K562 (cell line): ENCODE data around the gene FBLN7. TPM values are rescaled to one million over a fixed set of nuclear protein-coding genes. Genes with fewer than 3 reads are reported as not detected.

Experiments used
- ATAC-seq: fragments of 200-7000 bp; cut with Tn5 transposase; 3 replicates; pipeline ENCODE4 v1.9.1; 2020; ENCODE audit warnings: moderate library complexity
- BruUV-seq: library from RNA; stranded (reverse); fragments of 400-500 nt; replicated peaks from 2 replicates; lab custom pipeline; 2021; lab: Mats Ljungman, UMichigan
- CTCF ChIA-PET: fragments of 300-600 bp; formaldehyde crosslinking; extraction: SDS; loops from one replicate; lab custom pipeline; 2021; ENCODE audit warnings: low intra/inter-chr PET ratio; lab: Yijun Ruan, JAX
- POLR2A ChIA-PET: fragments of 300-600, 350-650 bp; sonication (Branson Sonifier 250); formaldehyde crosslinking; extraction: SDS; loops from one replicate; lab custom pipeline; 2021; ENCODE audit warnings: antibody characterized with exemption, inconsistent platforms; lab: Yijun Ruan, JAX
- DNase-seq, 4 experiments: peaks; one replicate each; pipeline versions ENCODE4 v3.0.0 to v3.0.0-alpha.2; 2011 to 2018; ENCODE audit warnings: low spot score in 3 of 4, mixed read lengths in 3 of 4; ENCODE audit errors: extremely low read depth in 1 of 4
- FAIRE-seq: peaks from 2 replicates; lab custom pipeline; 2011; peaks lifted over from hg19 to GRCh38; lab: Jason Lieb, UNC
- H2AFZ ChIP-seq: 2 replicates; pipeline ENCODE4 v1.6.0; 2011; ENCODE audit warnings: low read depth, low read length, control low read depth, inconsistent platforms
- H3K27ac ChIP-seq: fragments of 200-600 bp; 3 replicates; pipeline ENCODE4 v1.8.0; 2011; ENCODE audit warnings: low read depth, mild to moderate bottlenecking, control low read depth, inconsistent platforms, low read length, moderate library complexity, mixed read lengths; ENCODE audit errors: extremely low read depth
- H3K27me3 ChIP-seq, 2 experiments: fragments of 300-600 bp in 1 of 2; 2 replicates in 1 of 2; 3 replicates in 1 of 2; pipeline versions ENCODE4 v1.6.0 to v1.8.0; 2011; ENCODE audit warnings: inconsistent platforms in 2 of 2, low read length in 2 of 2, mild to moderate bottlenecking in 1 of 2, mixed read lengths in 1 of 2, moderate library complexity in 1 of 2; ENCODE audit not compliant: control insufficient read depth in 2 of 2, insufficient read depth in 2 of 2
- H3K36me3 ChIP-seq: fragments of 300-600 bp; 3 replicates; pipeline ENCODE4 v1.8.0; 2011; ENCODE audit warnings: mild to moderate bottlenecking, low read length, inconsistent platforms; ENCODE audit not compliant: control insufficient read depth, insufficient read depth
- H3K4me1 ChIP-seq, 2 experiments: fragments of 200-600 bp in 1 of 2; replicated peaks in 1 of 2; 2 replicates in 1 of 2; 3 replicates in 1 of 2; pipeline versions ENCODE4 v1.5.1 to v1.8.0; 2011; ENCODE audit warnings: inconsistent platforms in 2 of 2, low read length in 2 of 2, mild to moderate bottlenecking in 1 of 2, mixed read lengths in 1 of 2, moderate library complexity in 1 of 2; ENCODE audit not compliant: control insufficient read depth in 2 of 2, insufficient read depth in 2 of 2
- H3K4me2 ChIP-seq: 2 replicates; pipeline ENCODE4 v1.6.1; 2011; ENCODE audit warnings: low read length, control low read depth, inconsistent platforms, mixed read lengths; ENCODE audit not compliant: insufficient read depth
- H3K4me3 ChIP-seq: fragments of 200-600 bp; sonication (generic), shearing (Covaris generic); 2 replicates; pipeline ENCODE4 v1.5.1; 2016; ENCODE audit warnings: control low read depth, inconsistent platforms
- H3K79me2 ChIP-seq: fragments of 200-600 bp; 3 replicates; pipeline ENCODE4 v1.8.0; 2011; ENCODE audit warnings: low read length, inconsistent platforms; ENCODE audit not compliant: control insufficient read depth, insufficient read depth
- H3K9ac ChIP-seq, 2 experiments: 2 replicates each; pipeline versions ENCODE4 v1.6.0 to v1.6.1; 2011; ENCODE audit warnings: low read depth in 2 of 2, low read length in 2 of 2, control low read depth in 1 of 2, inconsistent platforms in 1 of 2, mild to moderate bottlenecking in 1 of 2, mixed read lengths in 1 of 2; ENCODE audit not compliant: insufficient read depth in 1 of 2
- H3K9me1 ChIP-seq: one replicate; pipeline ENCODE4 v1.6.0; 2011; ENCODE audit warnings: inconsistent platforms, mild to moderate bottlenecking, low read length, moderate library complexity; ENCODE audit not compliant: control insufficient read depth, insufficient read depth
- H3K9me3 ChIP-seq: replicated peaks from 2 replicates; pipeline ENCODE4 v1.5.1; 2011; ENCODE audit warnings: low read depth, low read length, inconsistent platforms; ENCODE audit not compliant: control insufficient read depth, insufficient read depth
- H4K20me1 ChIP-seq: replicated peaks from 2 replicates; pipeline ENCODE4 v1.6.1; 2011; ENCODE audit warnings: low read length, inconsistent platforms, mixed read lengths; ENCODE audit not compliant: control insufficient read depth, insufficient read depth
- HDAC2 ChIP-seq: fragments of 450-650 bp; IDR thresholded peaks from 2 replicates; pipeline ENCODE4 v1.6.1; 2016; ENCODE audit warnings: mild to moderate bottlenecking
- NCOA2 ChIP-seq, 2 experiments: fragments of 450-650 bp; IDR thresholded peaks; 2 replicates each; pipeline ENCODE4 v1.6.1; 2018; ENCODE audit warnings: mild to moderate bottlenecking in 2 of 2, moderate library complexity in 1 of 2; ENCODE audit not compliant: partially characterized antibody in 2 of 2
- REST ChIP-seq, 2 experiments: fragments of 450-650 bp; formaldehyde crosslinking in 1 of 2; IDR thresholded peaks; 2 replicates each; pipeline versions ENCODE4 v1.4.0 to v1.6.1; 2014 to 2020; ENCODE audit warnings: mild to moderate bottlenecking in 2 of 2, borderline replicate concordance in 1 of 2, low read depth in 1 of 2
- SMAD3 ChIP-seq: fragments of 450-650 bp; formaldehyde crosslinking; conservative IDR thresholded peaks from 2 replicates; pipeline ENCODE4 v1.4.0; 2020; ENCODE audit warnings: mild to moderate bottlenecking
- SMARCB1 ChIP-seq: IDR thresholded peaks from 2 replicates; pipeline ENCODE4 v1.6.1; 2011; ENCODE audit warnings: improper control_type of control experiment, low read depth; ENCODE audit not compliant: insufficient read length
- TCF7 ChIP-seq: sonication (generic); IDR thresholded peaks from 2 replicates; pipeline ENCODE4 v1.6.1; 2016; ENCODE audit warnings: antibody characterized with exemption, borderline replicate concordance
- ZNF12 ChIP-seq: sonication (generic); formaldehyde crosslinking; IDR thresholded peaks from 2 replicates; pipeline ENCODE4 v1.4.0; 2020; ENCODE audit warnings: mild to moderate bottlenecking, missing genetic modification reagents
- ZNF282 ChIP-seq: sonication (generic); formaldehyde crosslinking; IDR thresholded peaks from 2 replicates; pipeline ENCODE4 v1.8.1; 2023; ENCODE audit warnings: missing genetic modification reagents
- ZNF644 ChIP-seq: fragments of 200-800 bp; sonication (Bioruptor generic); IDR thresholded peaks from 2 replicates; pipeline ENCODE4 v1.6.1; 2016; ENCODE audit warnings: low read depth, missing genetic modification characterization, missing compliant biosample characterization
- ZNF75A ChIP-seq: fragments of 450-650 bp; formaldehyde crosslinking; IDR thresholded peaks from 2 replicates; pipeline ENCODE4 v1.4.0; 2020; ENCODE audit warnings: mild to moderate bottlenecking
- ZNF76 ChIP-seq: fragments of 250-450 bp; sonication (Bioruptor Pico); IDR thresholded peaks from 2 replicates; pipeline ENCODE4 v1.4.0; 2020; ENCODE audit warnings: mild to moderate bottlenecking, moderate library complexity, borderline replicate concordance
- in situ Hi-C: fragments of 300-500 bp; cut with MboI; formaldehyde crosslinking; loops from 4 replicates; pipeline ENCODE4 v1.15.0; 2018; ENCODE audit warnings: inconsistent platforms, mixed read lengths
- intact Hi-C: fragments of 100-400 bp; cut with micrococcal nuclease; formaldehyde crosslinking; loops from 2 replicates; pipeline ENCODE4 v1.14.2; 2022
- polyA plus RNA-seq, 8 experiments: library from polyadenylated mRNA; depleted of rRNA in 4 of 8; stranded (reverse) in 5 of 8; unstranded in 3 of 8; fragments of >200 nt; fragmentation: Nextera tagmentation in 2 of 8; fragmentation: Illumina TruSeq in 1 of 8; extraction: Ambion mirVana in 2 of 8; extraction: Trizol in 1 of 8; gene quantifications; 2 replicates each; pipeline versions ENCODE4 v1.2.1 to v1.2.3, GENCODE V29; 2011 to 2014; ENCODE audit warnings: inconsistent platforms in 1 of 8, missing spikeins in 1 of 8
- total RNA-seq, 7 experiments: library from RNA; depleted of rRNA in 6 of 7; stranded (reverse); fragments of >200 nt in 6 of 7; fragmentation: Illumina TruSeq in 2 of 7; extraction: Trizol in 2 of 7; gene quantifications; 2 replicates each; pipeline versions ENCODE4 v1.2.1 to v1.2.3, GENCODE V29; 2011 to 2021; ENCODE audit warnings: low replicate concordance in 1 of 7

Gene FBLN7
- total and polyA plus RNA-seq, 9 of the 15 experiments (the other 6 are each of a cell fraction or from before 2014, with no cell fraction given): 0.13 TPM; not detected in 8

DNA sequence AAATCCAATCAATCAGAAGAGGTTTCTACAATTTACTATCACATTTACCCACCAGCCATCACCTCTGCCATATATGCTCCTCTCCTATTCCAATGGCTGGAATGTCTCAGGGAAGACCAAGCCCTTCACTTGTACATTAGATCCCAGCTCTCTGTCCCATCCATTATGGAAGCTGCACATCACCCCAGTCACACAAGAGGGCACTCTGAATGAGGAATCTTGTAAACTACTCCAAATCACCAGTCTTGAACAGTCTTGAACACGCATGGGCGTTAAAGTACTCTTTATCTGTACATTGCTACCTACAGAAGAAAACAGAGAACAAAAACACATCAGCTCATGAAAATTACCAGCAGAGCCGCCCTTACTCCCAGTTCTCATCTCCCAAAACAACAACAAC, 78.0 kb downstream of the FBLN7 start (continued):
- TF ChIP-seq REST (IDR thresholded peaks at IDR 0.05; ENCODE audit: borderline replicate concordance): peak; percentile 29; the same call in 1 of the 2 replicates
- no peak for TF ChIP-seq REST (CRISPR knock-in tag; IDR thresholded peaks at IDR 0.05; ENCODE audit: low read depth)
- TF ChIP-seq ZNF12: no peak

- FAIRE-seq: no peak
- Histone ChIP-seq H3K27ac (no peak overlapping the region), H3K4me3 (no peak overlapping the region), H3K4me1 (no peaks in the 10 kb centered on the region), H3K9me3 (no peaks in the 10 kb centered on the region; the same call in 1 of the 2 replicates), H2AFZ (no peak overlapping the region), H3K9me1 (no peaks in the 10 kb centered on the region), H3K27me3 (no peaks in the 10 kb centered on the region), H4K20me1 (no peaks in the 10 kb centered on the region), H3K79me2 (no peaks in the 10 kb centered on the region), H3K4me2 (no peak overlapping the region), H3K36me3 (peaks cover 41% of the 10 kb centered on the region; the same call in 2 of the 3 replicates), H3K9ac (no peak overlapping the region)
- DNase-seq: no peak
- no TSS peak for BruUV-seq
- in situ Hi-C loops: no loop called here
- CTCF ChIA-PET: no interaction called here
- POLR2A ChIA-PET: no interaction called here
- TF ChIP-seq NCOA2 (IDR thresholded peaks at IDR 0.05; ENCODE audit: partially characterized antibody in 2 of 2) (no peak), ZNF76 (CRISPR knock-in tag) (no peak), SMARCB1 (no peak), SMAD3 (CRISPR knock-in tag) (no peak), TCF7 (no peak), HDAC2 (no peak), ZNF75A (CRISPR knock-in tag) (no peak), ZNF282 (CRISPR knock-in tag) (no peak), ZNF644 (tag) (no peak)
- no peak for ATAC-seq
- intact Hi-C loops: no loop called here
These were observed 79.7 kb downstream of the FBLN7 start for GRCh38 chr2:112217854-112218253.
